CD4-positive, alpha-beta T cell treated with Interleukin-4 for 4 hours (primary cell): Measurements from ENCODE around the gene TMEM117.
"Not testable (repeated sequence)": the region's sequence is repeated elsewhere in the genome, so short reads cannot be mapped to it uniquely, and the experiment has no call there.

Experiments
- DNase-seq: peaks from one replicate; pipeline ENCODE4 v3.0.0-alpha.2; 2020

Gene TMEM117

GRCh38 chr12:43968736-43969135 is 132.9 kb downstream of the TMEM117 start:
- no peak for DNase-seq

- no peak for DNase-seq
Measured at GRCh38 chr12:43969882-43970281, 134.0 kb downstream of the TMEM117 start.

- no peak for DNase-seq
Measured at GRCh38 chr12:43973385-43973784, 137.5 kb downstream of the TMEM117 start.

GRCh38 chr12:43973993-43974392 is 138.1 kb downstream of the TMEM117 start:
- DNase-seq: no peak

- DNase-seq: no peak
Measured at GRCh38 chr12:43976027-43976426, 140.1 kb downstream of the TMEM117 start.

GRCh38 chr12:43978556-43978955 is 142.7 kb downstream of the TMEM117 start:
- no peak for DNase-seq

- no peak for DNase-seq
Measured at GRCh38 chr12:43979450-43979849, 143.6 kb downstream of the TMEM117 start.

GRCh38 chr12:43980627-43981191 is 144.8 kb downstream of the TMEM117 start:
- no peak for DNase-seq

GRCh38 chr12:43981726-43982125 is 145.8 kb downstream of the TMEM117 start:
- DNase-seq: no peak

- DNase-seq: no peak
Measured at GRCh38 chr12:43982544-43982943, 146.7 kb downstream of the TMEM117 start.

GRCh38 chr12:43988838-43989560 is 153.1 kb downstream of the TMEM117 start:
- DNase-seq: no peak

GRCh38 chr12:43992856-43993255 is 157.0 kb downstream of the TMEM117 start:
- DNase-seq: no peak

GRCh38 chr12:44000309-44000952 is 164.6 kb downstream of the TMEM117 start:
- peak; percentile 22 for DNase-seq

GRCh38 chr12:44002607-44003006 is 166.7 kb downstream of the TMEM117 start:
- no peak for DNase-seq

- DNase-seq: no peak
Measured at GRCh38 chr12:44003721-44004120, 167.8 kb downstream of the TMEM117 start.

- peak; percentile 47 for DNase-seq
Measured at GRCh38 chr12:44015333-44015941, 179.6 kb downstream of the TMEM117 start.

GRCh38 chr12:44017216-44017615 is 181.3 kb downstream of the TMEM117 start:
- DNase-seq: no peak

- DNase-seq: no peak
Measured at GRCh38 chr12:44019118-44019517, 183.2 kb downstream of the TMEM117 start.

GRCh38 chr12:44020555-44020954 is 184.7 kb downstream of the TMEM117 start:
- DNase-seq: no peak

- no peak for DNase-seq
Measured at GRCh38 chr12:44021471-44021971, 185.6 kb downstream of the TMEM117 start.

- no peak for DNase-seq
Measured at GRCh38 chr12:44025499-44025898, 189.6 kb downstream of the TMEM117 start.

GRCh38 chr12:44026046-44026445 is 190.2 kb downstream of the TMEM117 start:
- no peak for DNase-seq

GRCh38 chr12:44026926-44027325 is 191.0 kb downstream of the TMEM117 start:
- DNase-seq: not testable (repeated sequence)

GRCh38 chr12:44029194-44029593 is 193.3 kb downstream of the TMEM117 start:
- no peak for DNase-seq
